Ishikawa (cell line): ENCODE measurements around the gene CCNK.

Source experiments
- EGR1 ChIP-seq: IDR thresholded peaks from 2 replicates; pipeline ENCODE4 v1.6.1; 2012
- TAF1 ChIP-seq: IDR thresholded peaks from 2 replicates; pipeline ENCODE4 v1.6.1; 2012; ENCODE audit warnings: low read depth, mild to moderate bottlenecking
- YY1 ChIP-seq: IDR thresholded peaks from 2 replicates; pipeline ENCODE4 v1.6.1; 2012; ENCODE audit warnings: low read depth
- TF ChIP-seq, protein P1 (sequence below): IDR thresholded peaks from 2 replicates; pipeline ENCODE4 v1.6.1; 2012

DNA sequence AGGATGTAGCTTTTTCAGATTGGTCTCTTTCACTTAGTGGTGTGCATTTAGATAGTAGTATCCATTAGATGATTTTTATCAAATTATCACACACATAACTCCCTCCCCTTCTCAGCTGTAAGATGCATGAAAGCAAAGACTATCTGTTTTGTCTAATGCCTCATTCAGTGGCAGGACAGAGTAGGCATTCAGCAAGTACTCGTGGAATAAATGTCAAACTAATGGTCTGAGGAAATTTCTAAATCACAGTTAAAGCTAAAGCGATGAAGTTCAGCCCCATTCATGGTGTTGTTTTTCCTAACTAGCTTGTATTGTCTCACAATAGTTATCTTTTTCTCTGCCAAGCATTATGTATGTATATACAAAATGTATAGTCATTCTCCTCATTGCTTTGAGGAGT, 16.1 kb downstream of the CCNK start:
- TF ChIP-seq, protein P1, sequence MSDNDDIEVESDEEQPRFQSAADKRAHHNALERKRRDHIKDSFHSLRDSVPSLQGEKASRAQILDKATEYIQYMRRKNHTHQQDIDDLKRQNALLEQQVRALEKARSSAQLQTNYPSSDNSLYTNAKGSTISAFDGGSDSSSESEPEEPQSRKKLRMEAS, result no peak
- no peak for TF ChIP-seq TAF1
- TF ChIP-seq YY1, result no peak
- no peak for TF ChIP-seq EGR1
